ENCODE measurements around the gene SKAP1.

GRCh38 chr17:48110761-48111160 lies 319.3 kb downstream of the SKAP1 start:
- TF ChIP-seq POLR2A (IDR thresholded peaks at IDR 0.05): no peak
- TF ChIP-seq CTCF (IDR thresholded peaks at IDR 0.05 in 4 of 5, conservative IDR thresholded peaks at IDR 0.05 in 1 of 5): no peak

Measured in gastrocnemius medialis (tissue), 4 donors.